ENCODE results near the gene TMEM192.

The TMEM192 gene

GRCh38 chr4:165058666-165059065 lies 54.0 kb downstream of the TMEM192 start:
- no peak for TF ChIP-seq REST (IDR thresholded peaks at IDR 0.05; ENCODE audit: insufficient read depth in 1 of 2, low read depth in 2 of 2, low read length in 2 of 2)
- no peak for TF ChIP-seq POLR2AphosphoS5 (IDR thresholded peaks at IDR 0.05; ENCODE audit: low read depth, low read length)
- TF ChIP-seq SIN3A (IDR thresholded peaks at IDR 0.05; ENCODE audit: borderline replicate concordance, insufficient read depth, low read length) = no peak
- TF ChIP-seq FOXP2 (optimal IDR thresholded peaks at IDR 0.05; ENCODE audit: borderline replicate concordance, extremely low read depth, extremely low read length, insufficient read depth) = no peak
- TF ChIP-seq TAF1 (IDR thresholded peaks at IDR 0.05; ENCODE audit: borderline replicate concordance, insufficient read depth, low read length) = no peak

GRCh38 chr4:165055601-165056000 lies 57.1 kb downstream of the TMEM192 start:
- TF ChIP-seq TAF1 (IDR thresholded peaks at IDR 0.05; ENCODE audit: borderline replicate concordance, insufficient read depth, low read length) = no peak
- TF ChIP-seq FOXP2 (optimal IDR thresholded peaks at IDR 0.05; ENCODE audit: borderline replicate concordance, extremely low read depth, extremely low read length, insufficient read depth) = no peak
- TF ChIP-seq POLR2AphosphoS5 (IDR thresholded peaks at IDR 0.05; ENCODE audit: low read depth, low read length) = no peak
- TF ChIP-seq REST (IDR thresholded peaks at IDR 0.05; ENCODE audit: insufficient read depth in 1 of 2, low read depth in 2 of 2, low read length in 2 of 2) = no peak
- no peak for TF ChIP-seq SIN3A (IDR thresholded peaks at IDR 0.05; ENCODE audit: borderline replicate concordance, insufficient read depth, low read length)

- no peak for TF ChIP-seq FOXP2 (optimal IDR thresholded peaks at IDR 0.05; ENCODE audit: borderline replicate concordance, extremely low read depth, extremely low read length, insufficient read depth)
- no peak for TF ChIP-seq TAF1 (IDR thresholded peaks at IDR 0.05; ENCODE audit: borderline replicate concordance, insufficient read depth, low read length)
- no peak for TF ChIP-seq REST (IDR thresholded peaks at IDR 0.05; ENCODE audit: insufficient read depth in 1 of 2, low read depth in 2 of 2, low read length in 2 of 2)
- TF ChIP-seq SIN3A (IDR thresholded peaks at IDR 0.05; ENCODE audit: borderline replicate concordance, insufficient read depth, low read length) = no peak
- TF ChIP-seq POLR2AphosphoS5 (IDR thresholded peaks at IDR 0.05; ENCODE audit: low read depth, low read length) = no peak
Observed at GRCh38 chr4:165053645-165054044, 59.0 kb downstream of the TMEM192 start, which contains the start of gene TRIM75. TSS of gene TRIM75 (plus strand) at chr4:165053866. CDS start at chr4:165059148, 5,282 bp downstream.

- TF ChIP-seq FOXP2 (optimal IDR thresholded peaks at IDR 0.05; ENCODE audit: borderline replicate concordance, extremely low read depth, extremely low read length, insufficient read depth) = no peak
- TF ChIP-seq TAF1 (IDR thresholded peaks at IDR 0.05; ENCODE audit: borderline replicate concordance, insufficient read depth, low read length) = no peak
- no peak for TF ChIP-seq REST (IDR thresholded peaks at IDR 0.05; ENCODE audit: insufficient read depth in 1 of 2, low read depth in 2 of 2, low read length in 2 of 2)
- TF ChIP-seq SIN3A (IDR thresholded peaks at IDR 0.05; ENCODE audit: borderline replicate concordance, insufficient read depth, low read length) = no peak
- no peak for TF ChIP-seq POLR2AphosphoS5 (IDR thresholded peaks at IDR 0.05; ENCODE audit: low read depth, low read length)
Observed at GRCh38 chr4:165052627-165053026, 60.0 kb downstream of the TMEM192 start.

- TF ChIP-seq TAF1 (IDR thresholded peaks at IDR 0.05; ENCODE audit: borderline replicate concordance, insufficient read depth, low read length) (no peak), REST (IDR thresholded peaks at IDR 0.05; ENCODE audit: insufficient read depth in 1 of 2, low read depth in 2 of 2, low read length in 2 of 2) (no peak), SIN3A (IDR thresholded peaks at IDR 0.05; ENCODE audit: borderline replicate concordance, insufficient read depth, low read length) (no peak), FOXP2 (optimal IDR thresholded peaks at IDR 0.05; ENCODE audit: borderline replicate concordance, extremely low read depth, extremely low read length, insufficient read depth) (no peak), POLR2AphosphoS5 (IDR thresholded peaks at IDR 0.05; ENCODE audit: low read depth, low read length) (no peak)
Observed at GRCh38 chr4:165048170-165048569, 64.5 kb downstream of the TMEM192 start.

Data from PFSK-1 (cell line).